Breast epithelium (tissue), 3 donors: ENCODE measurements around the gene RHBDF2.

Source experiments
- POLR2A ChIP-seq: fragments of 450-650 bp; IDR thresholded peaks from one replicate; pipeline ENCODE4 v1.6.1; 2016; ENCODE audit warnings: antibody characterized with exemption, mild to moderate bottlenecking, moderate library complexity
- TF ChIP-seq, protein P1 (sequence below), 3 donors: fragments of 450-650 bp; IDR thresholded peaks; one replicate each; pipeline ENCODE4 v1.5.1; 2016 to 2017; ENCODE audit warnings: antibody characterized with exemption in 3 of 3, mild to moderate bottlenecking in 3 of 3, moderate library complexity in 3 of 3

DNA sequence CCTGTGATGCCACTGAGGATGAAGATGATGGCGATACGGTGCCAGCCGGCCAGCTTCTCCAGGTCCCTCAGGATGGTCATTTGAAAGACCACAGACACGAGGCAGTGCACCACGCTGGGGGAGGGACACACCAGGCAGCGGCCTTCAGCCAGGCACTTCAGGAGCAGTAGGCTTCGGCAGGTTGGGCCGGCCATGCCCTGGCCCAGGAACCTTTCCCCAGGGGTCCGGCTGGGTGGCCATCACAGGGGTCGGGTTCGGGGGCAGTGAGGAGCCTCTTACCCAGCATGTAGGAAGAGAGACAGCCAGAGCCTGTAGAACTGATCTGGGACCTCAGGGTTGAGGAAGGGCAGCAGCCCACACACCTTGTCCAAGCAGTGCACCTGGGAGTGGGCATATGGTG, 28.5 kb downstream of the RHBDF2 start:
- TF ChIP-seq POLR2A = no peak
- TF ChIP-seq, protein P1, sequence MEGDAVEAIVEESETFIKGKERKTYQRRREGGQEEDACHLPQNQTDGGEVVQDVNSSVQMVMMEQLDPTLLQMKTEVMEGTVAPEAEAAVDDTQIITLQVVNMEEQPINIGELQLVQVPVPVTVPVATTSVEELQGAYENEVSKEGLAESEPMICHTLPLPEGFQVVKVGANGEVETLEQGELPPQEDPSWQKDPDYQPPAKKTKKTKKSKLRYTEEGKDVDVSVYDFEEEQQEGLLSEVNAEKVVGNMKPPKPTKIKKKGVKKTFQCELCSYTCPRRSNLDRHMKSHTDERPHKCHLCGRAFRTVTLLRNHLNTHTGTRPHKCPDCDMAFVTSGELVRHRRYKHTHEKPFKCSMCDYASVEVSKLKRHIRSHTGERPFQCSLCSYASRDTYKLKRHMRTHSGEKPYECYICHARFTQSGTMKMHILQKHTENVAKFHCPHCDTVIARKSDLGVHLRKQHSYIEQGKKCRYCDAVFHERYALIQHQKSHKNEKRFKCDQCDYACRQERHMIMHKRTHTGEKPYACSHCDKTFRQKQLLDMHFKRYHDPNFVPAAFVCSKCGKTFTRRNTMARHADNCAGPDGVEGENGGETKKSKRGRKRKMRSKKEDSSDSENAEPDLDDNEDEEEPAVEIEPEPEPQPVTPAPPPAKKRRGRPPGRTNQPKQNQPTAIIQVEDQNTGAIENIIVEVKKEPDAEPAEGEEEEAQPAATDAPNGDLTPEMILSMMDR (IDR thresholded peaks at IDR 0.05) = no peak
